NCI-H226 (cell line): ENCODE results near the gene KMT5B.
"Not testable (repeated sequence)": the region's sequence is repeated elsewhere in the genome, so short reads cannot be mapped to it uniquely, and the experiment has no call there.

ENCODE experiments used
- DNase-seq: peaks from one replicate; pipeline ENCODE4 v3.0.0-alpha.2; 2015

KMT5B gene

DNA sequence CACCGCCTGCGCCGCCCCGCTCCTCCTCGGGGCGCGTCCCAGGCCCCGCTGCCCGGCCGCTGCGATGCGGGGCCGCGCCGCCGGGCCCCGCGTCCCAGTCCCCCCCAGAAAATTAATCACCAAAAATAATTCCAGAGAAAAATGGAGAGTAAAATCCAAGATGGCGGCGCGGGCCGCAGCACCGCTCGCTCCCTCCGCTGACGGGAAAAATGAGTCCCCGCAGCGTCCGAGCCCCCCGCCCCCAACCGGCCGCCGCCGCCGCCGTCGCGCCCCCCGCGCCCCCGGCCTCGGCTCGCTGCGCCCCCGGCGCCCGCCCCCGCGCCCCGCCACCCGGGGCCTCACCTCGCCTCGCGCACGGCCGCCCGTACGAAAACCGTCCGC is at the start of gene KMT5B:
Gene KMT5B (minus strand): TSS at position 162 of the 381 bp plus-strand sequence. CDS start 23,220 bp downstream, outside the sequence.
- peak; percentile 32 for DNase-seq

DNA sequence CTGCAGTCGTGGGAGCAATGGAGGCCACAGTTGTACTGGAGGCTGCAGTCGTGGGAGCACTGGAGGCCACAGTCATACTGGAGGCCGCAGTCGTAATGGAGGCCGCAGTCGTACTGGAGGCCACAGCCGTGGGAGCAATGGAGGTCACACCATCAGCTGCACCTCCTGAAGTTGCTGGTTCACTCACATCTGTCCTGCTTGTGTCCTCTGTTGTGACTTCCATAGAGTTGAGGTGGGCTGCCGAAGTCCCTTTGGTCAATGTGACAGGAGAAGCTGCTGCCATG is 49.4 kb upstream of the KMT5B start:
- no peak for DNase-seq

DNA sequence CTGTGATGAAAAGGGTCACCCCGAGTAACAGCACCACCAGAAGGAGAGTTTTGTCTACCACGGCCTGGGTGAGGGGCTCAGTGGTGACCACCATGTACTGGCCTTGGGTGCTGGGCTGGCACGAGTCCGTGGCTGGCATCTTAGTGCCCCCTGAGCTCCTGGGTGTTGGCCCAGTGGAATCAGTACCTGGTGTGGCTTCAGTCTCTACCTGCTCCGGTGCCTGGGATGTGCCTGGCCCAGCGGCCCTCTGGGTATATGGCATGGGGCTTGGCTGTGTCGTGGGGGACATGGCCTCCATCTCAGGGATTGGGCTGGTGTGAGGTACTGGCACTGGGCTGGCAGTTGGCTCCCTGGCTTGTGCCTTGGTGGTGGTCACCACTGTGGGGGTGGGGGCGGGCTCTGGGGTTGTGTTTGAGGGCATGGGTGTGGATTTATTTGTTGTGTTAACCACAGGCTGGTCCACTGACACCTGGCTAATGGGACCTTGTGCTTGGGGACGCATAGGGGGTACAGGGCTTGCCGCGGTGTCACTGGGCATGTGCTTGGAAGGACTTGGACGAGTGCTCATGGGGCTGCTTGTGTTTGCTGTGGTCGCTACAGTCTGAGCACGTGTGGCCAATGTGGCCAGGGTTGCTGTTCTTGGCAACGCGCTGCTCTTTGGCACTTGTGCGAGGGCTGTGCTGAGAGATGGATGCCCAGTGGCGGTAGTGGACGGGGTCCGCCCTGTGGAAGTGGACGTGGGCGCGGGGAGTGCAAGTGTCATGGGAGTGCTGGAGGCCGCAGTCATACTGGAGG is 48.9 kb upstream of the KMT5B start:
- no peak for DNase-seq

DNA sequence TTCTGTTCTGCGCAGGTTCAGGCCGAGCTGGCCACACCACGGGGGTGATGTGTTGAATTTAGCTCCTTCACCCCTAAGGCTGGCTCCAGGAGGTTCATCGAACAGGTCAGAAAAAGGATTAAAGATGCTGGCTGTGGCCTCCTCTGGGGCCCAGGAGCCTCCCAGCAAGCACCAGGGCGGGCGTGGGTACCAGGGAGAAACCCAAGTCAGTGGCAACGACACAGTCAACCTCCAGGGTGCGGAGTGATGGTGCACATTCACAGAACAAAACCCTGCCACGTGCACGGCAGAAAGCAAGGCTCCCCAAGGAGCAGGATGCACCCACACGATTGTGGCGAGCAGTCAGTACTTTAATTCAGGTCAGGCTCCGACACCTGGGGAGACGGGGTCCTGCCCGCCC is 47.9 kb upstream of the KMT5B start:
- no peak for DNase-seq

DNA sequence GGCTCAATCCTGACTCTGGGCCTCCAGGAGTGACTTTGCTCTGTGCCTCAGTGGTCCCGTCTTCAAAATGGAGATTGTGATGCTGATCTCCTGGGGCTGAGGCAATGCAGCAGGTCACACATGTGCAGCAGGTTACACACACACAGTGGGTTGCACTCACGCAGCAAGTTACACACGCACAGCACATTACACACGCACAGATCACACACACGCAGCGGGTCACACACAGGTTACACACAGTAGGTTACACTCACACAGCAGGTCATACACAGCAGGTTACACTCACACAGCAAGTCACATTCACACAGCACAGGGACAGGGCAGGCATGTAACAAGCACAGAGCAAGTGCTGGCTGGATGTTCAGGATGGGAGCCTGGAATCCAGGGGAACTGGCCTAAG is 47.4 kb upstream of the KMT5B start:
- no peak for DNase-seq

DNA sequence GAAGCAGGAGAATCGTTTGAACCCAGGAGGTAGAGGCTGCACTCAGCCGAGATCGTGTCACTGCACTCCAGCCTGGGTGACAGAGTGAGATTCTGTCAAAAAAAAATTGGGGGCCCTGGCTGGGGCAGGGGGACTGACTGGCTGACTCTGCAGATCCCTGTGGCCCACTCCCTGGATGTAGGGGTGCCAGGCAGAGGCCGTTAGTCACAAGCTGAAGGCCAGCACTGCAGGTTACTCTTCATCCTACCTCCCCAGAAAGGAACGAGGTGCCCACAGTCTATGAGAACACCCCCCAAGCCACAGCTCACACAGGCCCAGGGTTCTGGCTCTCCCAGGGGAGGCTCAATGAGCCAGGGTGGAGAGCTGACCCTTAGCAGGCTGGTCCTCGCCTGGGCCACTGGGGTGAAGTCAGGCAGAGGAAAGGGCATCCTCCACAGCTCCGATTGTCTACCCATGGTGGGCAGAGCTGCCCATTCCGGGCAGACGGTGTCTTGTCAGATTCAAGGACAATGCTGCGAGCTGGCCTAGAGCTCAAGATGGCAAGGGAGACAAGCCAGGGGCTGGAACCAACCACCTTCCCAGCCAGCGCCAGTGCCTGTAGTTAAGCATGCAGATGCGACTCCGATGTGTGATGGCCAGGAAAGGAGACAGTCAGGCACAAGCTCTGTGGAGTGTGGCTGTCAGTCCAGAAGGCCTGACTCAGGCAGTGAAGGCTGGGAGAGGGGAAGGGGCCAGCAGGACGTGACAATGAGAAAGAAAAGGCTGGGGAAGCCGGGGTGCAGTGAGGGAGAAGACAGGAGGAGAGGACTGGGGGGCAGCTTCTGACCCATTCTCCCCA is 46.2 kb upstream of the KMT5B start:
- DNase-seq, result no peak

DNA sequence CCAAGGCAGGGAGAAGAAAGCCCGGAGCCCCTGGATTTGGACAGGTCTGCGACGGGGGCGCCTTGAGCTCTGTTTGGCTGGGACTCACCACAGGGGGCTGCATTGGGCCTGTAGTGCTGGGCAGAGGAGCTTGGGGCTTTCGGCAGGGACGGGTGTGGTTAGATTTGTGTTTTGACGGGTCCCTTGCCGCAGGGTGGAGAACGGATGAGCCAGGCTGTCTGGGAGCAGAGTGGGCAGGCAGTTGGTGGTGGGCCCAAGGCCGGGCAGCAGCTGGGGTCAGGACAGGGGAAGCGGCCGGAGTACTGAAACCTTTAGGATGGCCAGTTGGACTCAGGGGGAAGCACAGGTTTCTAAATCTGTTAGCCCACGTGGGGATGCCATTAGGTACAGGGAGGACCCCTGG is 45.3 kb upstream of the KMT5B start:
- DNase-seq, result no peak

DNA sequence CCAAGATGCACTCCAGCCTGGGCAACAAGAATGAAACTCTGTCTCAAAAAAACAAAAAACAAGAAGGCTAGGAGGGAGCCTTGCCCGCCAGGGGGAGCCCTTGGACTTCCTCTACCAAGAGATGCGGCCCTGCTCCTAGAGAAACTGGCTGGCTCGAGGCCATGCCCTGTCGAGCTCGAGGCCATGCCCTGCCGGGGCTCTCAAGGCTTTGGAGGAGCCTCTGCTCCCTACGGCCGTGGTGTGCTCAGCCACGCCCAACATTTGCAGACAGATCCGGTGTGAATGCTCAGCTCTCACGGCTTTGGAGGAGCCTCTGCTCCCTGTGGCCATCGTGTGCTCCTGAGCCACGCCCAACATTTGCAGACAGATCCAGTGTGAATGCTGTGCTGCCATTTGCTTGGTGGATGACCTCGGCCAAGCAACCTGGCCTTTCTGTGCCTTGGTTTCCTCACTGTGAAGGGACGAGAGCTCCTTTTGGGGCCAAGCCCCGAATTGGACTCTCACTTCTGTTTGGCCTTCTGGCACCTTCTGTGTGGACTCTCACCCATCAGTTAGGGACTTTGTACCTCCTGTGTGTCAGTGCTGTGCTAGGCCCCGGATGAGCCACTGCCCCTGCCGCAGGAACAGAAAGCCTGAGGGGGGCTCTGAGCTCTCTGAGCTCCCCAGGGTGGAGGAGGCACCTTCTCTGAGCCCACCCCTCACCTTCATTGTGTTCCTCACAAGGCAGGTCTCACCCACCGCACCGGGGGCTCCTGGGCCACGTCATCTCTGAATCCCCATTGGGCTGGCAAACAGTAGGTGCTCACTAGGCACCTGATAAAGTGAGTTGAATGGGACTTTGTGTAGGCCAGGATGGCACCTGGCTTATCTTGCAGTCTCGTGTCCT is 44.6 kb upstream of the KMT5B start:
- peak; percentile 85 for DNase-seq

DNA sequence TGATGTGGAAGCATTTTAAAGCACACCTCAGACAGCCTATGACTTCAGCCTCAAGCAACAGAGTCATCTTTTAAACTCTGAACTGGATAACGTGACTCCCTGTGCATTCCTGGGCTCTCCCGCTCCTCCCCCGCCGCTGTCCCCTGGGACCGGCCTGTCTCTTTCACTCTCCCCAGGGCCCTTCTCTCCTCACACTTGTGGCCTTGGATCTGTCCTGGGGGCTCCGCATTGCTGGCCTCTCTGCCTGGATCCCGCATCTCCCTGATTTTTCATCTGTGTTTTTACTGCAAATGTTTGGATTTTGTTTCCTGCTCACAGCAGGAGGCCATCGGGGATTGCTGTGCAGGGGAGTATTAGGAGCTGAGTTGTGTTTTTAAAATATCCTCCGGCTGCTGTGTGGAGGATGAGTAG is 43.2 kb upstream of the KMT5B start:
- no peak for DNase-seq

DNA sequence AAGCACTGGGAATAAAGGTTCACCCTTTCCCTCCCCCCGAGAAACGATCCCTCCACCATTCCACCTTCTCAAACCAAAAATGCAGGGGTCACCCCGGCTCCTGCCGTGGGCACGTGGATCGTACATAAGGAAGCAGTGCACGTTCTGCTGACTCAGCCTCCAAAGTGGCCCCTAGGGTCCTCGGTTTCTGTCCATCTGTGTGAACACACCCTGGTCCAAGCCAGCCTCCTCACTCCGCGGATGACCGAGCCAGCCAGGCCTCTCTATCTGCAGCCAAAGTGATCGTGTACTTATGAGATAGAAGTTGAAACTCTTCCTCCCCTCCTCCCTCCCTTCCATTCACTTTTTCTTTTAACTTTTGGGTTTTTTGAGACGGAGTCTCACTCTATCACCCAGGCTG is 42.4 kb upstream of the KMT5B start:
- DNase-seq, result no peak

DNA sequence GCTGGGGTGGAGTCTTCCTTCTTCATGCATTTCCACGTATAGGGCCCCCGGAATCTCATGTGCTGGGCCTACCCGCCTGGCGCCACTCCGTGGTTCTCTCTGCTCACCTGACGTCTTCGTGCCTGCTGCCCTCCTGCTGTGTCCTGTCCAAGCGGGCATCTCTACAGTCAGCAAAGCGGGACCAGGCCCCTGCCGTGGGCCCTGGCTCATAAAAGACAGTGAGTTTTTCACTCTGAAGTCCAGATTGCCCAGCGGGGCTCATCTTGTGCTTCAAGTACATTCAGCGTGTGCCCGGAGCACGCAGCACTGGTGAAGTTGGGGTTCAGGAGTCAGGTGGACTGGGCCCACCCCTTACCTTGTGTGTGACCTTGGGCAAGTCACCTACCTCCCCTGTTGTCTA is 41.3 kb upstream of the KMT5B start:
- no peak for DNase-seq

DNA sequence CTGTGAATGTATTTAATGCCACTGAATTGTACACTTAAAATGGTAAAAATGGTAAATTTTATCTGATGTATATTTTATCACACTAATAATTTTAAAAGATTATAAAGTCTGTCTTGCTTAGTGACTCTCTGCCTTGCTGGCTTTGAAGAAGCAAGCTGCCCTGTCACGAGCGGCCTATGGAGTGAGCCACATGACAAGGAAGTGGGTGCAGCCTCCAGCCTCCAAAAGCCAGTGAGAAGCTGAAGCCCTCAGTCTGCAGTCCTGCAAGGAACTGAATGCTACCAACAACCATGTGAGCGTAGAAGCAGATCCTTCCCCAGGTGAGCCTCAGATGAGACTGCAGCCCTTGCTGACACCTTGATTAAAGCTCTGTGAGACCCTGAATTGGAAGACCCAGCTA is 38.7 kb upstream of the KMT5B start:
- no peak for DNase-seq

DNA sequence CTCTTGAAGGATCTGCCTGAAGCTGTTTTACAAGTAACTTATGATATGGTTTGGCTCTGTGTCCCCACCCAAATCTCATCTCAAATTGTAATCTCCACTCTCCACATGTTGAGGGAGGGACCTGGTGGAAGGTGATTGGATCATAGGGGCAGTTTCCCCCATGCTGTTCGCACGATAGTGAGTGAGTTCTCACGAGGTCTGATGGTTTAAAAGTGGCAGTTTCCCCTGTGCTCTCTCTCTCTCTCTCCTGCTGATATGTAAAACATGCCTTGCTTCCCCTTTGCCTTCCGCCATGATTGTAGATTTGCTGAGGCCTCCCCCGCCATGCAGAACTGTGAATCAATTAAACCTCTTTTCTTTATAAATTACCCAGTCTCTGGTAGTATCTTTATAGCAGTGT is 31.8 kb upstream of the KMT5B start:
- not testable (repeated sequence) for DNase-seq

DNA sequence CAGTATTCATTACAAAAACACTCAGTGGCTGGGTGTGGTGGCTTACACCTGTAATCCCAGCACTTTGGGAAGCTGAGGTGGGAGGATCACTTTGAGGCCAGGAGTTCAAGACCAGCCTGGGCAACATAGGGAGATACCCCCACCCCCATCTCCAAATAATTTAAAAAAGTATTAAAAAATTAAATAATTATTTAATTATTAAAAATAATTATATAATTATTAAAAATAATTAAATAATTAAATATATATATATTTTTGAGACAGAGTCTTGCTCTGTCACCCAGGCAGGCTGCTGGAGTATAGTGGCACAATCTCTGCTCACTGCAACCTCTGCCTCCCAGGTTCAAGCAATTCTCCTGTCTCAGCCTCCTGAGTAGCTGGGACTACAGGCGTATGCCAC is 30.8 kb upstream of the KMT5B start:
- not testable (repeated sequence) for DNase-seq

DNA sequence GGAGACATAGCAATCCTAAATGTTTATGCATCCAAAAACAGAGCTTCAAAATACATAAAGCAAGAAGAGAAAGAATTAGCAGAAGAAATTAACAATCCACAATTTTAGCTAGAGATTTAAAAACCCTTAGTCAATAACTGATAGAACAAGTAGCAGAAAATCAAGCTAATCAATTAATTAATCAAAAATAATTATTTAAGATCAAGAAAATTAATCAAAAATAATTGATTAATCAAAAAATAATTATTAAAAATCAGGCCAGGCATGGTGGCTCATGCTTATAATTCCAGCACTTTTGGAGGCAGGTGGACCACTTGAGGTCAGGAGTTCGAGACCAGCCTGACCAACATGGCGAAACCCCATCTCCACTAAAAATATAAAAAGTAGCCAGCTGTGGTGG is 29.5 kb upstream of the KMT5B start:
- no peak for DNase-seq

DNA sequence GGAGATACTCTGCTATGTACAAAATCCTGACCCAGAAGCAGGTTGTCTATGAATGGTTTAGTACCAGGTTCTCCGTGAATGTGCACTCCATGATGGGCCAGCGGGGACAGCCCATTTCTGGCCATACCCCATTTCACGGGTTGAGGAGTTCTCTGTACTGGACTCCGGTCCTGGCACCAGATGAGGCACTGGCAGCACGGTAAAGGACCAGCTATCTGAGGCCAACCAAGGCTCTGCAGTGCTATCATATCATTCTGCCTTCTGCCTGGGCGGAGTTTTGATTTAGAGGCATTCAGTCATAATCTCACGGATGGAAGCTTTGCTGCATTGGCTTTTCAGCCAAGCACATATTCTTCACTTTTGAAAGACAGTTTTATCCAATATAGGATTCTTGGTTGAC is 18.5 kb upstream of the KMT5B start:
- DNase-seq, result no peak

DNA sequence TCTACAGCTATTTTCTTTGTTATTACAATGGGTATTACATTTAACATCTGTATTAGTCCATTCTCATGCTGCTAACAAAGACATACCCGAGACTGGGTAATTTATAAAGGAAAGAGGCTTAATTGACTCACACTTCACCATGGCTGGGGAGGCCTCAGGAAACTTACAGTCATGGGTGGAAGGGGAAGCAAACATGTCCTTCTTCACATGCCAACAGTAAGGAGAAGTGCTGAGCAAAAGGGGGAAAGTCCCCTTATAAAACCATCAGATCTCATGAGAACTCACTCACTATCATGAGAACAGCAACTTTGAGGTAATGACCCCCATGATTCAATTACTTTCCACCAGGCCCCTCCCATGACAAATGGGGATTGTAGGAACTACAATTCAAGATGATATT is 16.5 kb upstream of the KMT5B start:
- DNase-seq, result no peak

DNA sequence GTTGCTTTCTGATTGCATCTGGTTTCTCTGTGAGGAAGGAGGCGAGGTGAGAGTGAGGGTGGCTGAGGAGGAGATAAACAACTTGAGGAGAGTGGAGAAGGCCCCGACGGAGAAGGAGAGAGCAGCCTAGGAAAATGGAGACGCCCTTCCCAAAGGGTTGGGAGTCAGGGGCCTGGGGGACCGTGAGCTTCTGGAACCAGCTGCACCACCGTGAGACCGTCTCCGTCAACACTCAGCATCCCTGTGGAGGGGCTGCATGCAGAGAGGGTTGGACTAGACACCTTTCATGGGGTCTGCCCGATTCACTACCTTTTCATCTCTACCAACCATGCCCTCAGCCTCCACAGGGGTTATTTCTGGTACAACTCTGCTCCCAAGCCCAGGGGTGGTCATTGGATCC is 13.3 kb upstream of the KMT5B start:
- no peak for DNase-seq

DNA sequence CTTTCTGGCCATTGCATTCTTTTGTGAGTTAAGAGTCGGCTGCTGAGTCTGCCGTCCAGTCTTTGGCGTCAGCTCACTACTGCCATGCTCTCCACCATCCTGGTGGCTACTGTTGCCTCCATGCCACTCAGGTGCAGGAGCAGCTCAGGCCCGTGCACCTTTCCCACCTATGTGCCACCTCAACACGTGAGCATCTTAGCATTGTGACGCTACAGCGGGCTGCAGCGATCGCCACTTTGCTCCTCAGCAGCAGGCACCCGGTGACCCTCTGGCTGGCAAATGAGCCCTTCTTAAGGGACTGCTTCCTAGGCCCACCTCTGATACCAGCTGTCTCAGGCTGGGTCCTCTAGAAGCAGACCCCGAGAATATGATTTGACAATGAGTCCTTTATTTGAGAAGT is 11.5 kb upstream of the KMT5B start:
- DNase-seq, result no peak

DNA sequence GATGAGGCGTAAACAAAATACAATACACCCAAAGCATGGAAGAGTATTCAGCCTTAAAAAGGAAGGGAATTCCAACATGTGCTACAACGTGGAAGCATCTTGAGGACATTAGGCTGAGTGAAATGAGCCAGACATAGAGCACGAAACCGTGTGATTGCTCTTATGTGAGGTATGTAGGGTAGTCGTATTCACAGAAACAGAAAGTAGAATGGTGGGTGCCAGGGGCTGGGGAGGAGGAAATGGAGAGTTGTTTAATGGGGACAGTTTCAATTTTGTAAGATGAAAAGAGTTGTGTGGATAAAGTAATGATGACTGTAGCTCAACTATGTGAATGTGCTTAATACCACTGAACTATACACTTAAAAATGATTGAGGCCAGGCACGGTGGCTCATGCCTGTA is 10.2 kb upstream of the KMT5B start:
- no peak for DNase-seq

DNA sequence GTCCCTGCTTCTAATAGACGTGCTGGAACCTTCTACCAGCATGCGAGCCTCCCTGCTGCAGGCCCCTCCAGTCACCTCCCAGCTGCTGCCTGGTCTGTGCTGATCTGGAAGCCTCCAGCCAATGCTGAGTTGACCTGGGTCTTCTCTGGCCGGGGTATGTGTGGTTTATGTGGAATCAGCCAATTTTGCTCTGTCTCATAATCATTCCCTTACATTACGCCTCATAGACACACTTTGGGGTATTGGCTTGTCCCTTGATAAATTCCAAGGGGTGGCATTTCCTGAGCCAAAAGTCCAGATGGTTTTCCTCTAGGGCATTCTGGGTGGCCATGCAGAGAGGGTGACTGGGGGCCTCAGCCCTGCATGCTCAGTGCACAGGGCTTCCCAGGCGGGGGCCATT is 8.3 kb upstream of the KMT5B start:
- no peak for DNase-seq

DNA sequence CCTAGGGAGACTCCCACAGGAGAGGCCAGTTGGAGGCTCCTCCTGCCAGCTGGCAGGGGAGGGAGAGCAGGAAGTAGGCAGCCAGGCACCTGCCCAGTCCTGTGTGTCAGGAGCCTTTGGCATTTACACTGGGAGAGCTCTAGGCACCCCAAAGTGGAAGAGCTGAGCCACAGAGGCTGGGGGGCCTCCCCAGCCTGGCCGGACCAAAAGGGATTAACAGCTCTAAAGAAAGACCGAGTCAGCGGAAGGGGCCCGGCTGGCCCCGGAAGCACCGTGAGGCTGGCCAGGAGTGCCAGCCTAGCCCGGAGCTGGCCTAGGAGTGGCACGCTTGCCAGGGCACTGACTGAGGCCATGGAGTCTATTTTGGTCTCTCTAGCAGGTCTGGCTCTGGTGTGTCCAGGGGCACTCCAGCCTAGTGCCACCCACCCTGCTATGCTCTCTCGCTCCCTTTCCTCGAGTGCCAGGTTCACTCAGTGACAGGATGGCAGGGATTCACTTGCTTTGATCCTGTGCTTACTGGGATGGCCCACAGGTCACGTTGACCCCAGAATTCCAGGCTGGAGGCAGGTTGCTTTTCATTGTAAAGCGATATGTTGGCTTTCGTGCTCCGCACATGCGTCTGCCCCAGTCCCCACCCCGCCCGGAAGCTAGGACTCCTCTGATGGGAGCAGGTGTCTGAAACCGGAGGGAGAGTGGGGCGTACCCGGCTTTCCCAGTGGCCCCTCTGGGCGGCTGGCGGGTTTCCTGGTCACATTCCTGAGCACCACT is 3.3 kb upstream of the KMT5B start:
- peak; percentile 33 for DNase-seq
